NCI-H2227 treated with DMSO at 0.1 percent for 48 hours (cell line): ENCODE data around the gene MOSPD2.

ENCODE experiments used
- DNase-seq: peaks from one replicate; lab custom pipeline; 2025; lab: John Stamatoyannopoulos, UW

MOSPD2 gene

GRCh38 chrX:14915596-14915995 lies 42.4 kb downstream of the MOSPD2 start:
- DNase-seq: no peak

GRCh38 chrX:14916017-14916674 lies 42.9 kb downstream of the MOSPD2 start:
- no peak for DNase-seq

- DNase-seq: no peak
These were observed 46.2 kb downstream of the MOSPD2 start for GRCh38 chrX:14919407-14919806.

- DNase-seq: no peak
These were observed 47.0 kb downstream of the MOSPD2 start for GRCh38 chrX:14920196-14920595.

GRCh38 chrX:14922437-14922836 lies 49.2 kb downstream of the MOSPD2 start:
- DNase-seq: no peak

- no peak for DNase-seq
These were observed 50.5 kb downstream of the MOSPD2 start for GRCh38 chrX:14923761-14924160.

- DNase-seq: no peak
These were observed 53.2 kb downstream of the MOSPD2 start for GRCh38 chrX:14926471-14926870.

- no peak for DNase-seq
These were observed 54.2 kb downstream of the MOSPD2 start for GRCh38 chrX:14927401-14927800.

- DNase-seq: no peak
These were observed 57.4 kb downstream of the MOSPD2 start for GRCh38 chrX:14930663-14931062.

GRCh38 chrX:14932136-14932535 lies 58.9 kb downstream of the MOSPD2 start:
- no peak for DNase-seq

GRCh38 chrX:14934423-14934822 lies 61.2 kb downstream of the MOSPD2 start:
- DNase-seq: no peak

- DNase-seq: no peak
These were observed 63.3 kb downstream of the MOSPD2 start for GRCh38 chrX:14936561-14936960.

- no peak for DNase-seq
These were observed 66.4 kb downstream of the MOSPD2 start for GRCh38 chrX:14939644-14940043.

- DNase-seq: no peak
These were observed 68.1 kb downstream of the MOSPD2 start for GRCh38 chrX:14941301-14941700.

- DNase-seq: no peak
These were observed 69.1 kb downstream of the MOSPD2 start for GRCh38 chrX:14942341-14942740.

GRCh38 chrX:14943962-14944361 lies 70.7 kb downstream of the MOSPD2 start:
- DNase-seq: no peak

GRCh38 chrX:14946606-14947155 lies 73.5 kb downstream of the MOSPD2 start:
- DNase-seq: no peak

- no peak for DNase-seq
These were observed 75.5 kb downstream of the MOSPD2 start for GRCh38 chrX:14948691-14949090.

GRCh38 chrX:14956813-14957582 lies 83.8 kb downstream of the MOSPD2 start:
- DNase-seq: no peak

- DNase-seq: no peak
These were observed 90.4 kb downstream of the MOSPD2 start for GRCh38 chrX:14963447-14964236.

GRCh38 chrX:14964500-14964899 lies 91.3 kb downstream of the MOSPD2 start:
- DNase-seq: no peak
